ENCODE data around the gene NCOA6.
"Not testable (repeated sequence)": the region's sequence is repeated elsewhere in the genome, so short reads cannot be mapped to it uniquely, and the experiment has no call there.

Gene NCOA6

GRCh38 chr20:34774886-34775285, 50.6 kb downstream of the NCOA6 start:
- DNase-seq (ENCODE audit: low read depth in 2 of 2): no peak

DNA sequence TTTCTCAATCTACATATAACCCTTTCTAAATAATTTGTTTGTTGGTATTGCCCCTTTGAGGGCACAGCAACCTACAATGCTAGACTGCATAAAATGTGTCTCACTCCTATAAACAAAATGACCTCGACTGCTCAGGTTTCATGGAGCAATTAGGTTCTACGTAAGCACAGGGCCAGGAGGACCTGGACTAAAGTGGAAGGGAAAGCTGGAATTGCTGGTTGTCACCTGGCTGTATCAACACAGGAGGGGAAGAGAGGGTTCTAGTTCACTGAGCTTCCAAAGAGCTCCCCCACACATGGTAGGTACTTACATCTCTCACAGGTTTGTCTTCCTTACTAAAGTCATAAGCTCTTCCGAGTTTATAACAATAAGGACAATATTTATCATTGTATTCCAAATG, 51.0 kb downstream of the NCOA6 start:
- DNase-seq (ENCODE audit: low read depth in 2 of 2): no peak

DNA sequence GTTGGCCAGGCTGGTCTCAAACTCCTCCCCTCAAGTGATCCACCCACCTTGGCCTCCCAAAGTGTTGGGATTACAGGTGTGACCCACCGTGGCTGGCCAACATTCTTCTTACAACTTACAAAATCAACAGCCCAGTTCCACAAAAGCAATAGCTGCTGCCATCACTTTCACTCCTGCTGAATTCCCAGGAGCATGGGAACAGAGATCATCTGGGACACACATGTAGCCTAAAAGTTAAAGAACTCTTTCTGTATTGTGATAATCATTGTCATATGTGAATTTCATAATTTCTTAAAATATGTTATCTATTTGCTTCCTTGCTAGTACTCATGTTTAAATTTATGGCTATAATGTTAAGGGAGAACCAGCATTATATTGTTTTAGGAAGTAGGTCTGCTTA, 51.7 kb downstream of the NCOA6 start:
- no peak for DNase-seq (ENCODE audit: low read depth in 2 of 2)

GRCh38 chr20:34772437-34772836, 53.0 kb downstream of the NCOA6 start:
- DNase-seq (ENCODE audit: low read depth in 2 of 2): no peak

GRCh38 chr20:34771680-34772081, 53.8 kb downstream of the NCOA6 start:
- DNase-seq (ENCODE audit: low read depth in 2 of 2): no peak

DNA sequence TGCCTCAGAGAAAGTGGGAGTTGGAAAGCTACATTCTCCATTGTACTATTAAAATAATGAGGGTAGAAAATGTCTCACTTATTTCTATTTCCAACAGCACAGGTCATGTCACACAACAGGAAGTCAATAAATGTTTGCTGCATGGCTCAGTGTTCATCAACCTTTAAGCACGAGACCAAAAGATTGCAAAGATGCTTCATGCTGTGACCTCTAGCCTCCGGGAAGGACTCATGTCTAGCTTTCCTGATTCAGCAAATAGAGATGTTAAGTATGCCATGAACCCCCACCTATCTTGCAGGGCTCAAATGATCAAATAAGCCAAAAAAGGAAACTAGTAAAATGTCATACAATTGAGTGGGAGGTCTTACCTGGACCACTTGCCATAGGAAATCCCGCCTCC, 57.4 kb downstream of the NCOA6 start:
- DNase-seq (ENCODE audit: low read depth in 2 of 2): no peak

- no peak for DNase-seq (ENCODE audit: low read depth in 2 of 2)
Observed at GRCh38 chr20:34762031-34762555, 63.4 kb downstream of the NCOA6 start.

- DNase-seq (ENCODE audit: low read depth in 2 of 2): no peak
Observed at GRCh38 chr20:34755367-34755766, 70.1 kb downstream of the NCOA6 start.

DNA sequence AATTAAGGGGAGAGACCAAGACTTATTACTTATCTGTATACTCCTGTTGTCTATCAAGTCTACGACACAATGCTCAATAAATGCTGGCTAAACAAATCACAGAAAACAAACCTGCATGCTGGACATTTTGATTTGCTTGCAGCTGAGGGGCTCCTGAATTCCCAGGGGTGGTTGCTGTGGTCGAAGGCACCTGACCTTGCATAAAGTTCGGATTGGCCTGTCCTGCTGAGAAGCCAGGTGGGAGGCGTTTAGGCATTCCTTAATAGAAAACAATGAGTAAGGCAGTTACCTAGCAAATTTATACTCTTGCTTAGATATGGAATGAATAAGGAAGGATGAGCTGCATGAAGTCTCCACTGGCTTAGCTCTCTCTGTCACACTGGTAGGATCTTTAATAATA, 70.8 kb downstream of the NCOA6 start:
- no peak for DNase-seq (ENCODE audit: low read depth in 2 of 2)

DNA sequence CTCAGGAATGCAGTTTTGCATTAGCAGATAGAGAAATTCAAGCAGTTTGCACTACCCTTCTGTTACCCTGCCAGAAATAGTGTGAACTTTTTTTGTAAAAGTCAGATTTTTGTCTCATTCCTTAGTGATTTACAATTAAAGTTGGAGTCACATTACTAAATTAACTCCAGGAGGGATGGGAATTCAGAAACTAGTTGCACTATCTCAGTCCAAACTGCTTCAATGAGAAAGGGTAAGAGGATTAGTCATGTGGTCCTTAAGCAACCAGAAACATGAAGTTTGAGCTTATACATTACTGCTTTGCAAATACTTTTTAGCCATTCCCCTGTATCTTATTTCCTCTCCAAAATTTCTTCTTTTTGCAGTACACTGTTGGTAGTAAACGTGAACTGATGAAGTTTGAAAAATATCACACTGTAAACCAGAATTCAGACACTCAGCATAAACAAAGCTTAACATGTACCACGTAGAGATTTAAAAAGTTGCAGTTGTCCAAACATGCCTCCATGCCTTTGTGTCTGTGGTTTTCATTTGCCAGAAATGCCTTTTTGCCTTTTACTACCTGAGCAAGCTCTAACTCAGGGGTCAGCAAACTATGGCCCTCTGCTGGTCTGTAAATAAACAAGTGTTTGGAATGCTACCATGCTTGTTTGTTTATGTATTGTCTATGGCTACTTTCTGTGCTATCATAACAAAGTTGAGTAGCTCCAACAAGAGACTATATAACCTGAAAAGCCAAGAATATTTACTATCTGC, 71.6 kb downstream of the NCOA6 start:
- DNase-seq (ENCODE audit: low read depth in 2 of 2): no peak

DNA sequence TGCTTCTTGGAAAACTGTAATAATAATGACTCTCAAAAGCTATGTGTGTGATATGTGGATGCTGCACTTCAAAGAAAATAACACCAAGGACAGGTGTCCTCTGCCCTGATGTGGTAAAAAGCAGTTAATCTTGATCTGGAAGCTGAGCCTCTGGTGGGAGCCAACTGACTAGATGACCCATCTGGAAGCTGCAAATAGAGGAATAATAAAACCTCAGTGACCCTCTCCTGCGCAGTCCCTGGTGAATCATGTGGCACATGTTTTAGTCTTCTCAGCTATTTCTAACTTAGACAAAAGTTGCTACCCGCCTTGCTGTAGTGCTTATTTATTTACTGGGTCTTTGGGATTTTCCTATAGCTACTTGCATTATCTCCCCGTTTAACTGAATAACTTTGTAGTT, 74.0 kb downstream of the NCOA6 start:
- no peak for DNase-seq (ENCODE audit: low read depth in 2 of 2)

- DNase-seq (ENCODE audit: low read depth in 2 of 2): no peak
Observed at GRCh38 chr20:34750484-34750883, 75.0 kb downstream of the NCOA6 start.

DNA sequence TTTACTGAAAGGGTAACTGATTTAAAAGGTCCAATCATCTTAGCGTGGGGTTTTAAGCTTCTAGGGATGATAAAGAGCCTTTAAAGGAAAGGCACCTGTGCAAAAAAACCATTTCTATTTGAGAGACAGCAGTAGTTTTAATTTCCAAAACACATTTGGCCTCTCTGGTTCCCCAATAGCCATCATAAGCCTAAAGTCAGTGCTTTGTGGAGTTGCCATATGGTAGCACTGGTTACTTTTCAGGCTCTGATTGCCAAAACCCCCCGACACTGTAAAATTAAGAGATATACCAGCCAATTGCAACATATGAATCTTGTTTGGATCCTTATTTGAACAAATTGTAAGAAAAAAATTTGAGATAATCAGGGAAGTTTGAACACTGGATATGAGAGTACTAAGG, 76.7 kb downstream of the NCOA6 start:
- DNase-seq (ENCODE audit: low read depth in 2 of 2): no peak

GRCh38 chr20:34747479-34747878, 78.0 kb downstream of the NCOA6 start:
- no peak for DNase-seq (ENCODE audit: low read depth in 2 of 2)

GRCh38 chr20:34746674-34747073, 78.8 kb downstream of the NCOA6 start:
- DNase-seq (ENCODE audit: low read depth in 2 of 2): no peak

GRCh38 chr20:34744847-34745246, 80.6 kb downstream of the NCOA6 start:
- no peak for DNase-seq (ENCODE audit: low read depth in 2 of 2)

DNA sequence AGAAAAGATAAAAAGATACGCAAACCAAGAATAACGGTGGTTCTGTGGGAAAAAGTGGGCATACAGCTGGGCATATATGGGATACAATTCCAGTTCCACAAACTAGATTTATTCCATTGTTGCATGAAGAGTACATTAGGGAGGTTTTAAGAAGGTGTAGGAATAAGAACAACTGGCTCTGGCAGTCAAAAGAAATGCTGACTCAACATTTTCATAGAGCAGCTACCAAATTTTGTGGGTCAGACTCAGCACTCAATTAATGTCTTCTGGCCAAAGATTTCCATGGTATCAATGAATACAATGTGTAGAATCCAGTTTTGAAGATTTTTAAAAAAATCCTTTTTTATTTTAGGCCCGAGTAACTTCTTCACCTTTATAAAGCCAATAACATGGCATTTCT, 81.1 kb downstream of the NCOA6 start:
- DNase-seq (ENCODE audit: low read depth in 2 of 2): no peak

- DNase-seq (ENCODE audit: low read depth in 2 of 2): no peak
Observed at GRCh38 chr20:34743039-34743438, 82.4 kb downstream of the NCOA6 start.

DNA sequence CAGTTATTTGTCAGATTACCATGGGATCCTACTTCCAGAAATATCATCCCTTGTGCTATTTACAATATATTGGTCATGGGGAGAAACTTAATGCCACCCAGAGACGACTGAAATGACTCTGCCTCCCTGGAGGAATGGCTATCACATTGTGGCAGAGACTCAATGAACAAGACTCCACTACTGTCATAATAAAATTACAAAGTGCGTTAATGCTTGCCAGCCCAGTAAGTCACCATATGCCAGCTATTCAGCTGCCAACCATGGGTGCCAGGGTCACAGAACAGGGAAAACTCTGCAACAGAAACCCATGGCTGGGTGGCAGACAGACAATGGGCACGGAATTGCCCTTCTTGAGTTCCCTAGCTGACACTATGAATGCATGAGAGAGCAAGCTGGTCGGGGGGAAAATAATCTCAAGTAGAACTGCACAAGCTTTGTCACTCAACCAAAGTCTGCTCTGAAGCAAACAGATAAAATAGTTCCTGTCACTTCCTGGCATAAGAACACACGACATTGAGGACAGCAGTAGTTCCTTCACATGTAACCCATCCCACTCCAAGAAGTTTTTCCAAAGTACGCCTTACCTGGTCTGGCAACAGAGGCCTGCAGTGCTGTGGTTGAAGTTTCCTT, 89.2 kb downstream of the NCOA6 start:
- no peak for DNase-seq (ENCODE audit: low read depth in 2 of 2)

GRCh38 chr20:34732523-34732922, 92.9 kb downstream of the NCOA6 start:
- no peak for DNase-seq (ENCODE audit: low read depth in 2 of 2)

GRCh38 chr20:34729416-34729815, 96.0 kb downstream of the NCOA6 start:
- DNase-seq (ENCODE audit: low read depth in 2 of 2): no peak

GRCh38 chr20:34724172-34724571, 101.3 kb downstream of the NCOA6 start:
- no peak for DNase-seq (ENCODE audit: low read depth in 2 of 2)

DNA sequence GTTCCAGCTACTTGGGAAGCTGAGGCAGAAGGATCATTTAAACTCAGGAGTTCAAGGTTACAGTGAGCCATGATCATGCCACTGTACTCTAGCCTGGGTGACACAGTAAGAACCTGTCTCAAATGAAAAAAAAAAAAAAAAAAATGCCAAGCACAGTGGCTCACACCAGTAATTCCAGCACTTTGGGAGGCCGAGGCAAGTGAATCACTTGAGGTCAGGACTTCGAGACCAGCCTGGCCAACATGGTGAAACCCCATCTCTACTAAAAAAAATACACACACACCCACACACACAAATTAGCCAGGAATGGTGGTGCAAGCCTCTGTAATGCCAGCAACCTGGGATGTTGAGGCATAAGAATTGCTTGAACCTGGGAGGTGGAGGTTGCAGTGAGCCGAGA, 102.9 kb downstream of the NCOA6 start:
- not testable (repeated sequence) for DNase-seq (ENCODE audit: low read depth in 2 of 2)
